ENCODE measurements around the gene MAGOH. TPM values are rescaled to one million over a fixed set of nuclear protein-coding genes. Genes with fewer than 3 reads are reported as not detected.

Gene MAGOH
- polyA plus RNA-seq, 1 of the 3 experiments (the other 2 are of a cell fraction): 26.5 TPM

GRCh38 chr1:53274026-53274425 is 35.7 kb upstream of the MAGOH start:
- no peaks in the 10 kb centered on the region for H3K4me1 ChIP-seq (ENCODE audit: control insufficient read depth in 1 of 2, insufficient read depth in 2 of 2, low read depth in 1 of 2, low read length in 1 of 2)
- H3K27me3 ChIP-seq (ENCODE audit: insufficient read depth): no peaks in the 10 kb centered on the region
- no peaks in the 10 kb centered on the region for H4K20me1 ChIP-seq (ENCODE audit: insufficient read depth)
- no peak overlapping the region for H3K4me2 ChIP-seq
- H3K9me2 ChIP-seq: no peaks in the 10 kb centered on the region
- H3K9ac ChIP-seq: no peak overlapping the region
- 99% methylated on average over 4 of the region's 4 CpGs for WGBS (ENCODE audit: low lambda C conversion rate)
- TF ChIP-seq USF1 (IDR thresholded peaks at IDR 0.05; ENCODE audit: borderline replicate concordance, low read depth): no peak
- no peak for TF ChIP-seq TCF12 (IDR thresholded peaks at IDR 0.05)
- no peak for TF ChIP-seq TAF1 (IDR thresholded peaks at IDR 0.05; ENCODE audit: borderline replicate concordance, low read depth, low read length)
- TF ChIP-seq MAX (IDR thresholded peaks at IDR 0.05; ENCODE audit: low read depth): no peak
- no peak for TF ChIP-seq RCOR1 (IDR thresholded peaks at IDR 0.05; ENCODE audit: low read length)
- TF ChIP-seq EZH2phosphoT487 (IDR thresholded peaks at IDR 0.05; ENCODE audit: borderline replicate concordance, low read depth): no peak
- no peak for TF ChIP-seq ZBTB33 (IDR thresholded peaks at IDR 0.05; ENCODE audit: borderline replicate concordance, low read depth)
- TF ChIP-seq TEAD4 (IDR thresholded peaks at IDR 0.05; ENCODE audit: borderline replicate concordance, insufficient read depth): no peak
- no peak for TF ChIP-seq MEF2A (IDR thresholded peaks at IDR 0.05; ENCODE audit: borderline replicate concordance, low read depth)
- TF ChIP-seq PBX3 (IDR thresholded peaks at IDR 0.05): no peak
- TF ChIP-seq SIN3A (IDR thresholded peaks at IDR 0.05; ENCODE audit: borderline replicate concordance, low read depth, low read length): no peak
- no peak for TF ChIP-seq RXRA (IDR thresholded peaks at IDR 0.05; ENCODE audit: borderline replicate concordance, low read depth)
- no peak for TF ChIP-seq JUND (IDR thresholded peaks at IDR 0.05)
- TF ChIP-seq GABPA (IDR thresholded peaks at IDR 0.05; ENCODE audit: low read depth): no peak
- TF ChIP-seq NFIC (IDR thresholded peaks at IDR 0.05; ENCODE audit: borderline replicate concordance): no peak
- no peak for TF ChIP-seq EP300 (IDR thresholded peaks at IDR 0.05; ENCODE audit: borderline replicate concordance in 1 of 2, low read depth in 1 of 2, low read length in 1 of 2)
- no peak for TF ChIP-seq NRF1 (IDR thresholded peaks at IDR 0.05; ENCODE audit: low read depth, low read length)
- no peaks in the 10 kb centered on the region for H3K79me2 ChIP-seq (ENCODE audit: insufficient read depth)
- CTCF ChIA-PET: interaction anchor here (13.5 kb wide), 1 partner anchor 118 kb away, joined by 410 read pairs; no protein-coding TSS in a partner anchor
- no peaks in the 10 kb centered on the region for H3F3A ChIP-seq (replicated peaks; ENCODE audit: insufficient read depth)
- H2AFZ ChIP-seq (ENCODE audit: low read depth): no peak overlapping the region
- DNase-seq: no peak
- H3K4me3 ChIP-seq (ENCODE audit: low read depth in 2 of 2, low read length in 1 of 2): no peak overlapping the region
- H3K9me3 ChIP-seq: no peaks in the 10 kb centered on the region
- peaks cover 0 to 6% of the 10 kb centered on the region in 2 experiments for H3K36me3 ChIP-seq (replicated peaks in 1 of 2; ENCODE audit: control insufficient read depth in 1 of 2, insufficient read depth in 2 of 2, low read length in 1 of 2)
- POLR2A ChIA-PET: no interaction called here
- no peak overlapping the region for H3K27ac ChIP-seq (ENCODE audit: low read depth in 2 of 2, low read length in 1 of 2)
